ENCODE data around the gene ABCC11.

Gene ABCC11

DNA sequence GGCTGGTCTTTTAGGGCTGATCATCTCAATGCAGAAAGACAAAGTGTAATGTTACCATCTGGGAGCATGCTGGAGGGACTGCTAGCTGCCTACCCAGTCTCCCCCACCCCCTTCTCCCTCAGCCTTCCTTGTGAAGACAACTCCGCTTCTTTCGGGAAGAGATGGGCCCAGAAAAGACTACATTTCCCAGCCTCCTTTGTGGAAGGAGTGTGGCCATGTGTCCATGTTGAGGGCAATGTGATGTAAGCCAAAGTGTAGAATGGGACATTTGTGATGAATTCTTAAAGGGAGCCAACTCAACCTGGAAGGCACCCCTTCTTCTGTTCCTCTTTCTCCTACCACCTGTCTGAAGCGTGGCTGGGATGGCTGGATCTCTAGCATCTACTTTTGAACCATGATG lies 107.8 kb downstream of the ABCC11 start:
- TF ChIP-seq, protein P1, sequence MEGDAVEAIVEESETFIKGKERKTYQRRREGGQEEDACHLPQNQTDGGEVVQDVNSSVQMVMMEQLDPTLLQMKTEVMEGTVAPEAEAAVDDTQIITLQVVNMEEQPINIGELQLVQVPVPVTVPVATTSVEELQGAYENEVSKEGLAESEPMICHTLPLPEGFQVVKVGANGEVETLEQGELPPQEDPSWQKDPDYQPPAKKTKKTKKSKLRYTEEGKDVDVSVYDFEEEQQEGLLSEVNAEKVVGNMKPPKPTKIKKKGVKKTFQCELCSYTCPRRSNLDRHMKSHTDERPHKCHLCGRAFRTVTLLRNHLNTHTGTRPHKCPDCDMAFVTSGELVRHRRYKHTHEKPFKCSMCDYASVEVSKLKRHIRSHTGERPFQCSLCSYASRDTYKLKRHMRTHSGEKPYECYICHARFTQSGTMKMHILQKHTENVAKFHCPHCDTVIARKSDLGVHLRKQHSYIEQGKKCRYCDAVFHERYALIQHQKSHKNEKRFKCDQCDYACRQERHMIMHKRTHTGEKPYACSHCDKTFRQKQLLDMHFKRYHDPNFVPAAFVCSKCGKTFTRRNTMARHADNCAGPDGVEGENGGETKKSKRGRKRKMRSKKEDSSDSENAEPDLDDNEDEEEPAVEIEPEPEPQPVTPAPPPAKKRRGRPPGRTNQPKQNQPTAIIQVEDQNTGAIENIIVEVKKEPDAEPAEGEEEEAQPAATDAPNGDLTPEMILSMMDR (conservative IDR thresholded peaks at IDR 0.05) = no peak
- TF ChIP-seq ZFX (IDR thresholded peaks at IDR 0.05) = no peak

GRCh38 chr16:48138543-48138942 lies 108.8 kb downstream of the ABCC11 start:
- TF ChIP-seq ZFX (IDR thresholded peaks at IDR 0.05) = no peak
- TF ChIP-seq, protein P1 (conservative IDR thresholded peaks at IDR 0.05) = no peak

More for the DNA sequence above, 107.8 kb downstream of the ABCC11 start:
- H3K27ac ChIP-seq = no peak overlapping the region

DNA sequence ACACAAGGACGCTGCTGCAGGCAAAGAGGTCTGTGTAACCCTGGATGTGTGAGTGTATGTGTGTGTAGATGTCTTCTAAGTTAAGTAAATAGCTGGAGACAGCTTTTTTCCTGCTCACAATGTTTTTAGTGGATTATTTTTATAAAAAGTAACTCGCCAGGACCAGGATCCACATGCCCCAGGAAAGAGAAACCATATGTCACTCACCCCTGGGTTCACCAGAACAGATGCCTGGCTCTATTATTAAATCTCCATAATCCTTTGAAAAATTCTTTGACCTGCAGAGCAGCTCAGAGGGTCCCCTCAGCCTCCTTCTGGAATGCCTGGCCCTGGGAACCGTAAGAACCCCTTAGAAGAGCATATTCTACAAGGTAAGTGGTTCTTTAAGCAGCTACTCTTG lies 109.5 kb downstream of the ABCC11 start:
- no peak for TF ChIP-seq ZFX (IDR thresholded peaks at IDR 0.05)
- TF ChIP-seq, protein P1 (conservative IDR thresholded peaks at IDR 0.05) = no peak
- no peak overlapping the region for H3K27ac ChIP-seq

More at GRCh38 chr16:48138543-48138942, 108.8 kb downstream of the ABCC11 start:
- no peak overlapping the region for H3K27ac ChIP-seq

GRCh38 chr16:48136547-48137360 lies 110.6 kb downstream of the ABCC11 start:
- H3K27ac ChIP-seq = no peak overlapping the region
- TF ChIP-seq, protein P1 (conservative IDR thresholded peaks at IDR 0.05) = no peak
- no peak for TF ChIP-seq ZFX (IDR thresholded peaks at IDR 0.05)

GRCh38 chr16:48133455-48134211 lies 113.7 kb downstream of the ABCC11 start:
- no peak for TF ChIP-seq ZFX (IDR thresholded peaks at IDR 0.05)
- TF ChIP-seq, protein P1 (conservative IDR thresholded peaks at IDR 0.05) = no peak
- H3K27ac ChIP-seq = no peak overlapping the region

DNA sequence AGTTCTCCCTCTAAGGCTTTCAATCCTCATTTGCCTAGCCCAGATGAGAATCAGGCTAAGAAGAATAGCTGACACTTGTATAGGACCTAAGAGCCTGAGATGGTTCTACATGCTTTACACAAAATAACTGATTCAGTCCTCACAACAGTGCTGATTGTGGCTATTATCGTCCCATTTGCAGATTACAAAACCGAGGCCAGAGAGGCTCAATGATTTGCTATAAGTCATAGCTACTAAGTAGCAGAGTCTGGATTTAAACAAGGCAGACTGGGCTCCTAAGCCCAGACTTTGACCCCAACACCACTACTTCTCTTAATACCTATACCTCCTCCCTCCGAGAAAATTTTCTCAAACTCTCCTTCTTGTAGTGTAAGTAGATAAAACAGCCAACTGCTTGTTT lies 114.6 kb downstream of the ABCC11 start:
- TF ChIP-seq ZFX (IDR thresholded peaks at IDR 0.05) = no peak
- TF ChIP-seq, protein P1 (conservative IDR thresholded peaks at IDR 0.05) = no peak
- H3K27ac ChIP-seq = no peak overlapping the region
